Neural cell (in vitro differentiated cells): ENCODE data around the gene HSD3B7.

ENCODE experiments used
- EP300 ChIP-seq: fragments of 450-650 bp; conservative IDR thresholded peaks from 2 replicates; pipeline ENCODE4 v1.6.1; 2014; ENCODE audit warnings: antibody characterized with exemption, mild to moderate bottlenecking, moderate library complexity; ENCODE audit not compliant: poor library complexity, severe bottlenecking
- EZH2 ChIP-seq: fragments of 200-600, 300-800 bp; shearing (Covaris generic), sonication (generic); IDR thresholded peaks from 2 replicates; pipeline ENCODE4 v1.6.1; 2014; ENCODE audit warnings: antibody characterized with exemption, low read length, borderline replicate concordance, mild to moderate bottlenecking; ENCODE audit not compliant: insufficient read depth, poor library complexity, severe bottlenecking
- MXI1 ChIP-seq: fragments of 450-650 bp; conservative IDR thresholded peaks from 2 replicates; pipeline ENCODE4 v1.6.1; 2014; ENCODE audit warnings: antibody characterized with exemption, mild to moderate bottlenecking; ENCODE audit not compliant: poor library complexity, severe bottlenecking
- POLR2AphosphoS5 ChIP-seq: IDR thresholded peaks from 2 replicates; pipeline ENCODE4 v1.6.1; 2012
- RAD21 ChIP-seq: fragments of 450-650 bp; conservative IDR thresholded peaks from 2 replicates; pipeline ENCODE4 v1.6.1; 2014; ENCODE audit warnings: antibody characterized with exemption, mild to moderate bottlenecking, moderate library complexity
- REST ChIP-seq: IDR thresholded peaks from 2 replicates; pipeline ENCODE4 v1.6.1; 2012; ENCODE audit warnings: borderline replicate concordance
- SMC3 ChIP-seq: fragments of 450-650 bp; conservative IDR thresholded peaks from 2 replicates; pipeline ENCODE4 v1.6.1; 2014; ENCODE audit warnings: antibody characterized with exemption, mild to moderate bottlenecking, moderate library complexity; ENCODE audit not compliant: poor library complexity
- TAF1 ChIP-seq: IDR thresholded peaks from 2 replicates; pipeline ENCODE4 v1.6.1; 2012; ENCODE audit warnings: low read depth
- TF ChIP-seq, protein P1 (sequence below): fragments of 450-650 bp; IDR thresholded peaks from 2 replicates; pipeline ENCODE4 v1.5.1; 2014; ENCODE audit warnings: antibody characterized with exemption, mild to moderate bottlenecking, moderate library complexity; ENCODE audit not compliant: poor library complexity, severe bottlenecking

DNA sequence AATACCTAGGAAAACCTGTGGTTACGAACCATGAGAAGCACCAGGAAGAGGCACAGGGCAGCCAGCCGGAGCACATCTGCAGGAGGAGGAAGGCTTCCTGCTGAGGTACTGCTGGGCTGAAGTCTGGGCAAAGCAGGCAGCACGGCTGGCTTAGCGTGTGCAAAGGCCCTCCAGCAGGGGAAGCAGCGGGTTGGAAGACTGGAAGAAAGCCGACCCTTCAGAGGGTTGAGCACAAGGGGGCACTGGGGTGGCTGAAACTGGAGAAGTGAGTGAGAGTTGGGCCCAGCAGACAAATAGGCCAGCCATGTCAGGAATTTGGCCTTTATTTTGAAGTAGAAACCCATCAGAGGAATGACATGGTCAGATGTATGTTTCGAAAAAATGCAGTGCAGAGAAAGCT, 12.1 kb upstream of the HSD3B7 start:
- TF ChIP-seq, protein P1, sequence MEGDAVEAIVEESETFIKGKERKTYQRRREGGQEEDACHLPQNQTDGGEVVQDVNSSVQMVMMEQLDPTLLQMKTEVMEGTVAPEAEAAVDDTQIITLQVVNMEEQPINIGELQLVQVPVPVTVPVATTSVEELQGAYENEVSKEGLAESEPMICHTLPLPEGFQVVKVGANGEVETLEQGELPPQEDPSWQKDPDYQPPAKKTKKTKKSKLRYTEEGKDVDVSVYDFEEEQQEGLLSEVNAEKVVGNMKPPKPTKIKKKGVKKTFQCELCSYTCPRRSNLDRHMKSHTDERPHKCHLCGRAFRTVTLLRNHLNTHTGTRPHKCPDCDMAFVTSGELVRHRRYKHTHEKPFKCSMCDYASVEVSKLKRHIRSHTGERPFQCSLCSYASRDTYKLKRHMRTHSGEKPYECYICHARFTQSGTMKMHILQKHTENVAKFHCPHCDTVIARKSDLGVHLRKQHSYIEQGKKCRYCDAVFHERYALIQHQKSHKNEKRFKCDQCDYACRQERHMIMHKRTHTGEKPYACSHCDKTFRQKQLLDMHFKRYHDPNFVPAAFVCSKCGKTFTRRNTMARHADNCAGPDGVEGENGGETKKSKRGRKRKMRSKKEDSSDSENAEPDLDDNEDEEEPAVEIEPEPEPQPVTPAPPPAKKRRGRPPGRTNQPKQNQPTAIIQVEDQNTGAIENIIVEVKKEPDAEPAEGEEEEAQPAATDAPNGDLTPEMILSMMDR: no peak
- no peak for TF ChIP-seq EZH2
- TF ChIP-seq POLR2AphosphoS5: no peak
- TF ChIP-seq TAF1: no peak
- TF ChIP-seq SMC3: no peak
- TF ChIP-seq REST: no peak
- no peak for TF ChIP-seq EP300
- TF ChIP-seq MXI1: no peak
- no peak for TF ChIP-seq RAD21
